Osteoblast (primary cell): ENCODE measurements around the gene ZNHIT2. TPM values are rescaled to one million over a fixed set of nuclear protein-coding genes. Genes with fewer than 3 reads are reported as not detected.

Experiments used
- DNase-seq: peaks from one replicate; pipeline ENCODE4 v3.0.0; 2011; ENCODE audit warnings: low spot score, mixed read lengths; ENCODE audit not compliant: insufficient read length; ENCODE audit errors: missing footprints
- H2AFZ ChIP-seq: 2 replicates; pipeline ENCODE4 v1.6.0; 2011; ENCODE audit warnings: mild to moderate bottlenecking, low read length
- H3K27ac ChIP-seq: 2 replicates; pipeline ENCODE4 v1.5.1; 2011; ENCODE audit warnings: mild to moderate bottlenecking, low read depth, low read length, moderate library complexity
- H3K27me3 ChIP-seq: 2 replicates; pipeline ENCODE4 v1.6.0; 2012; ENCODE audit warnings: mild to moderate bottlenecking, control low read depth, inconsistent platforms, low read length, moderate library complexity; ENCODE audit not compliant: insufficient read depth
- H3K36me3 ChIP-seq: 2 replicates; pipeline ENCODE4 v1.5.1; 2011; ENCODE audit warnings: mild to moderate bottlenecking, low read length, control low read depth, moderate library complexity; ENCODE audit not compliant: insufficient read depth
- H3K4me1 ChIP-seq: 2 replicates; pipeline ENCODE4 v1.5.1; 2011; ENCODE audit warnings: mild to moderate bottlenecking, low read length, control low read depth, moderate library complexity; ENCODE audit not compliant: insufficient read depth
- H3K4me2 ChIP-seq: 2 replicates; pipeline ENCODE4 v1.6.0; 2011; ENCODE audit warnings: mild to moderate bottlenecking, low read length; ENCODE audit not compliant: insufficient read depth
- H3K4me3 ChIP-seq: fragments of 200-600 bp; sonication (generic); 3 replicates; pipeline ENCODE4 v1.5.1; 2012; ENCODE audit warnings: mild to moderate bottlenecking, low read length, inconsistent platforms; ENCODE audit not compliant: insufficient read depth
- H3K79me2 ChIP-seq: 2 replicates; pipeline ENCODE4 v1.6.0; 2012; ENCODE audit warnings: mild to moderate bottlenecking, low read length, control low read depth, inconsistent platforms; ENCODE audit not compliant: insufficient read depth
- H3K9me3 ChIP-seq: 2 replicates; pipeline ENCODE4 v1.5.1; 2011; ENCODE audit warnings: low read depth, low read length, control low read depth
- H4K20me1 ChIP-seq: 2 replicates; pipeline ENCODE4 v1.6.0; 2012; ENCODE audit warnings: mild to moderate bottlenecking, low read length, control low read depth; ENCODE audit not compliant: insufficient read depth
- total RNA-seq: library from RNA; depleted of rRNA; stranded (reverse); fragments of >200 nt; gene quantifications from 2 replicates; pipeline ENCODE4 v1.2.3, GENCODE V29; 2012
- TF ChIP-seq, protein P1 (sequence below): IDR thresholded peaks from 2 replicates; pipeline ENCODE4 v1.5.1; 2011; ENCODE audit warnings: mild to moderate bottlenecking, low read depth, low read length, moderate library complexity; ENCODE audit errors: extremely low read depth

The ZNHIT2 gene
- total RNA-seq, 1 donor = 12.3 TPM

GRCh38 chr11:65129649-65130441, 12.3 kb upstream of the ZNHIT2 start:
- no peak overlapping the region for H3K27ac ChIP-seq
- no peak overlapping the region for H3K4me3 ChIP-seq
- H3K4me2 ChIP-seq = no peak overlapping the region
- no peaks in the 10 kb centered on the region for H3K9me3 ChIP-seq
- peak; percentile 49 for DNase-seq
- H3K27me3 ChIP-seq = no peaks in the 10 kb centered on the region
- peaks cover 52% of the 10 kb centered on the region for H3K79me2 ChIP-seq
- no peak overlapping the region for H2AFZ ChIP-seq
- peaks cover 75% of the 10 kb centered on the region for H3K36me3 ChIP-seq
- H3K4me1 ChIP-seq = peaks cover 13% of the 10 kb centered on the region
- peaks cover 41% of the 10 kb centered on the region for H4K20me1 ChIP-seq
- TF ChIP-seq, protein P1, sequence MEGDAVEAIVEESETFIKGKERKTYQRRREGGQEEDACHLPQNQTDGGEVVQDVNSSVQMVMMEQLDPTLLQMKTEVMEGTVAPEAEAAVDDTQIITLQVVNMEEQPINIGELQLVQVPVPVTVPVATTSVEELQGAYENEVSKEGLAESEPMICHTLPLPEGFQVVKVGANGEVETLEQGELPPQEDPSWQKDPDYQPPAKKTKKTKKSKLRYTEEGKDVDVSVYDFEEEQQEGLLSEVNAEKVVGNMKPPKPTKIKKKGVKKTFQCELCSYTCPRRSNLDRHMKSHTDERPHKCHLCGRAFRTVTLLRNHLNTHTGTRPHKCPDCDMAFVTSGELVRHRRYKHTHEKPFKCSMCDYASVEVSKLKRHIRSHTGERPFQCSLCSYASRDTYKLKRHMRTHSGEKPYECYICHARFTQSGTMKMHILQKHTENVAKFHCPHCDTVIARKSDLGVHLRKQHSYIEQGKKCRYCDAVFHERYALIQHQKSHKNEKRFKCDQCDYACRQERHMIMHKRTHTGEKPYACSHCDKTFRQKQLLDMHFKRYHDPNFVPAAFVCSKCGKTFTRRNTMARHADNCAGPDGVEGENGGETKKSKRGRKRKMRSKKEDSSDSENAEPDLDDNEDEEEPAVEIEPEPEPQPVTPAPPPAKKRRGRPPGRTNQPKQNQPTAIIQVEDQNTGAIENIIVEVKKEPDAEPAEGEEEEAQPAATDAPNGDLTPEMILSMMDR = no peak

- Histone ChIP-seq H3K79me2 (peaks cover 49% of the 10 kb centered on the region), H4K20me1 (peaks cover 37% of the 10 kb centered on the region), H2AFZ (no peak overlapping the region), H3K4me2 (no peak overlapping the region), H3K4me1 (peaks cover 10% of the 10 kb centered on the region), H3K36me3 (peaks cover 82% of the 10 kb centered on the region), H3K27ac (no peak overlapping the region), H3K27me3 (no peaks in the 10 kb centered on the region), H3K9me3 (no peaks in the 10 kb centered on the region), H3K4me3 (no peak overlapping the region)
- peak; percentile 62 for DNase-seq
- TF ChIP-seq, protein P1 = no peak
Observed at GRCh38 chr11:65128182-65129145, 11.0 kb upstream of the ZNHIT2 start.

DNA sequence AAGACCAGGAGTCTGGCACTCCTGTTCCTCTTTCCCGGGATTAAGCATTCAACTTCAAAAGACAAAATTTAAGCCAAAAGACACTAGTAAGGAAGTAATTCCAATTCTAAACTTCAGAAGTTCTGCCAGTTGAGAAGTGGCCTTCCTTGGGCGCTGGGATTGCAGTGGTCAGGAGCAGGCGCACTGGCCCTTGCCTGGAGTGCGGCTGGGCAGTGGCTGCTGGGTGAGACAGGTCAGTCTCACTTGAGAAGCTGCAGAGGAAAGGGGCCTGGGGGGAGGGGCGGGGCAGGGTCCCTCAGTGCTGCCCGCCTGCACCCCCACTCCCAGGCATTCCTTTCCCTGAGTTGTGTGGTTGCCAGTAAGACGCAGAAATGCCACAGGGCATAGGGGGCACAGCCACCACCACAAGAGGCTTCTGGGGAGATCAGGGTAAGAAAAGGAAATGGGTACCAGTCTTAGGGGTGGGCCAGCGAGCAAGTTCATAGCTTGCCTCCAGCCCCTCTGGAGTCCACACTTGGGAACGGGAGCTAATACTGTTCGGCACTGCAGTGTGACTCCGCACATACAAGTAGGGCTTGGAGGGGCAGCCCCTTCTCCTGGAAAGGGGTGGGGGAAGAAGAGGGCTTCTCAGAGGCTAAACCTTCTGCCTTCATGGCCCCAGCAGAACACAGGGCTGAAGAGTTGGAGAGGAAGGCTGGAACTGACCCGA, 10.1 kb upstream of the ZNHIT2 start:
- peaks cover 79% of the 10 kb centered on the region for H3K36me3 ChIP-seq
- no peak overlapping the region for H3K4me2 ChIP-seq
- H3K4me3 ChIP-seq = no peak overlapping the region
- DNase-seq = no peak
- TF ChIP-seq, protein P1 = no peak
- H2AFZ ChIP-seq = no peak overlapping the region
- no peaks in the 10 kb centered on the region for H3K27me3 ChIP-seq
- peaks cover 48% of the 10 kb centered on the region for H3K79me2 ChIP-seq
- H3K4me1 ChIP-seq = peaks cover 7% of the 10 kb centered on the region
- H4K20me1 ChIP-seq = peaks cover 28% of the 10 kb centered on the region
- H3K9me3 ChIP-seq = no peaks in the 10 kb centered on the region
- no peak overlapping the region for H3K27ac ChIP-seq
